GM21390 (cell line): ENCODE data around the gene RHOA.
"Not testable (repeated sequence)": the region's sequence is repeated elsewhere in the genome, so short reads cannot be mapped to it uniquely, and the experiment has no call there.

Experiments used
- ATAC-seq: cut with Tn5 transposase; IDR thresholded peaks from one replicate; pipeline ENCODE4 v1.9.1; 2021; ENCODE audit not compliant: unreplicated experiment

RHOA gene

DNA sequence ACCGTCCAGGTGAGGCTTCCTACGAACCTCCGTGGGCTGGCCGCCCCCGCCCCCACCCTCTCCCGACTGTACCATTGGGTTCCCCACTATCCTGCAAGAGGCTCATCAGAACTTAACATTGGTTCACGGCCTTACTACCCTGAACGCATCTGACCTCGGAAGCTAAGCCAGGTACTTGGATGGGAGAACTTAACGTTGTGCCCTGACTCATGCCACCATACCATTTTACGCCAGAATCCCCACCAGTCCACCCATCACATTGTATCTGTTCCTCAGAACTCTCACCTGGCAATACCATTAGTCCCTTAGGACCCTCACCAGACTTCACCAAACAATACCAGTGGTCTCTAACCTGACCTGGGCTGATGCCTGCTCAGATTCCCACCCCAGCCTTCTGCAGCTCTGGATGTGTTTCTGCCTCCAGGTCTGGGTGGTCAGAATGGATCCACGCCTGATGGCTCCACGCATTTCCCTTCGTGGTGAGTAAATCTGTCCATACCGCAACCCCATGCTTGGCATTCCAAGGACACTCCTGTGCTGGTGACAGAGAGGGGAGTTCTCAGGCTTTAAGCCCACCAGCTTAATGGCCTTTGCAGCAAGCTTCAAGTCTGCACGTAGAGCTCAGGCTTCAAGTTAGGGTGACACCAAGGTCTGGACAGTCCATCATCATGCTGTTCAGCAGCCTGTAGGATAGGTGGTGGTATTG is 1.0 kb upstream of the RHOA start:
- ATAC-seq = no peak

DNA sequence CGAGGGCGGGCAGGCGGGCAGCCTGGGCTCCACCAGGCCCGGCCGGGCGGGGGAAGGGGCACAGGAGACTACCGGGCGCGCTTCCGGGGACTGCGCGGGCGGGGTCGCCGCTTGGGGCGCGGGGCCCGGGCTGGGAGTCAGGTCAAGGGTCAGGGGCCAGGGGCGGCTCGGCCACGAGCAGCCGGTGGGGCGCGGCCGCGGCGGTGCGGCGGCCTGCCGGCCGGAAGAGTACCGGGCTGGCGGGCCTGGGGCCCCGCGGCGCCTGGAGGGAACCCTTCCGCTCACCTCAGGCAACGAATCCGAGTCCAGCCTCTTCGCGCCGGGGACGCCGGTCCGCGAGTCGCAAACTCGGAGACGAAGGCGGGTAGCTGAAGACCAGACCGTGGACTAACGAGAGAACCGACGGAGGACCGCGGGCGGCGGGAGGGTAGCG is 225 bp downstream of the RHOA start:
- peak; percentile 29 for ATAC-seq

DNA sequence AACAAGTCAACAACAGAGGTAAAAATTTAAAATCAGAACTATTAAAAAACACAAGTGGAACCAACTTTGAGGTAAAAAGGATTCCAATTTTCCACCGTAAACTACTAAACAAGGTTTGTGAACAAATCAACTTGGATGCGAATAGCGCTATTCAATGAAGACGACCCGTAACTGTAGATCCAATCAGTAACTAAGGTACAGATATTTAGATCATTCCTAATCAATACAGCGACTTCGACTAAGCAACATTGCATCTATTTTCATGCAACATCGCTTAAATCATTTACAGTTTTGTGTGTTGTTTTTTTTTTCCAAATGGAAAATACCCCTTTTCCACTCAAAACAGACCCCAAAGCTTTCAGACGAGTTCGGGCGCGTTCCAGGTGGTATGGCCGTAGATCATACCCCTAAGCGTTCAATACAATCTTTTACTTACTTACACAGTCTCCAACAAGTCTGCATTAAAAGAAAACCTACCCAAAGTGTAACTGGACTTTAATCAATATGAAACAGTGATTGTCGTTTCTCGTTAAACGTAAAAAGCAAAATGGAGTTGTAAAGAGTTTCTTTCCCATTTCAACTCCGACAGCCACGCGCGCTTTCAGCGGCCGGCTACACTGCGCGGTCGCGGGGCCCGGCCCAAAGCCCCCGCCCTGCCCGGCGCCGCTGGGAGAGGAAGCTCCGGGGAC is 786 bp downstream of the RHOA start:
- no peak for ATAC-seq

DNA sequence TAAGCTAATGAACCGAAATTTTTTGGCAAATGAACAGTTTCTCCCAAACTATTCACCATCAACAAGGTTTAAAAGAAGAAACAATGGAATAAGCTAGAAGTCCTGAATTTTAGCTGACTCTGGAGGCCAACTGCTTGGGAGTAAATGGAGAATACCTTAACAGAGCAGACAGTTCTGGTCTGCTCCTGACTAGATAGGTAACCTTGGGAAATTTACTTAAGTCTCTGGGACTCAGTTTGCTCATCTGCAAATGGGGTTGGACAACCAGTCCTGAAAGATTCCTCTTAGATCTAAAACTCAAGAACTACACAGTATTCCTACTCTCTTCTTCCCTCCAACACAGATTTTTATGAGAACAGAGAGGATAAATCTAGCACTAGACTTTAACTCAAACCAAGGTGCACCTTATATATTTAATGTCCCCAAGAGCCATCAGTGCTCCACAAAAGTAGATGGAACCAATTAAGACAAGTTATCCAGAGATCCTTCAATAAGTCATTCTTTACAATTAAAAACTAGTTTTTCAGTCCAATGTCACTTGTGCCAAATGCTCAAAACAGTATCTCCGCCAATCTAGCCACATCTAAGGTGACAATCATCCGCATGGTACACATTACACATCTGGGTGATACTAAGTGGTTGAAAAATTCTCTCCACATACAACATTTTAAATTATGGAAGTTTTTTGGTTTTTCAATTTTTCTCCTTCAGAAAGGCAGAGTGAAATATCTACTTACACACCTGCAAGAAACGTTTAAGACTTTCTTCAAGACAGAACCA is 1.5 kb downstream of the RHOA start:
- ATAC-seq = no peak

DNA sequence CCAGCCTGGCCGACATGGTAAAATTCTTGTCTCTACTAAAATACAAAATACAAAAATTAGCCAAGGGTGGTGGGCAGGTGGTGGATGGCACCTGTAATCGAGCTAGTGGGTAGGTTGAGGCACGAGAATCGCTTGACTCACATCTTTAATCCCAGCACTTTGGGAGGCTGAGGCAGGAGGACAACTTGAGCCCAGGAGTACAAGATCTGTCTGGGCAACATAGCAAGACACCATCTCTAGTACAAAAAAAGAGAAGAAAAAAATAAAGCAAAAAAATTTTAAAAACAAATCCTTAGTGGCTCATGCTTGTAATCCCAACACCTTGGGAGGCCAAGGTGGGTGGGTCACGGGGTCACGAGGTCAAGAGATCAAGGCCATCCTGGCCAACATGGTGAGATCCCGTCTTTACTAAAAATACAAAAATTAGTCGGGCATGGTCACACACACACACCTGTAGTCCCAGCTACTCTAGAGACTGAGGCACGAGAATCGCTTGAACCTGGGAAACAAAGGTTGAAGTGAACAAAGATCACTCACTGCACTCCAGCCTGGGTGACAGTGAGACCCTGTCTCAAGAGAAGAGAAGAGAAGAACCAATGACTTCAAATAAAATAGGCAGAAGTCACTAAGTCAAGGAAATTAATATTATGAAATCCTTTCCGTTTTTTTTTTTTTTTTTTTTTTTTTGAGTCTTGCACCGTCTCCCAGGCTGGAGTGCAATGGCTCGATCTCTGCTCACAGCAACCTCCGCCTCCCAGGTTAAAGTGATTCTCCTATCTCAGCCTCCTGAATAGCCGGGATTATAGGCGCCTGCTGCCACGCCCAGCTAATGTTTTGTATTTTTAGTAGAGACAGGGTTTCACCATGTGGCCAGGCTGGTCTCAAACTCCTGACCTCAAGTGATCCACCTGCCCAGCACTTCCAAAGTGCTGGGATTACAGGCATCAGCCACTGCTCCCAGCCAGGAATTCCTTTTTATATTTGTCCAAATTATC is 4.9 kb downstream of the RHOA start:
- no peak for ATAC-seq

DNA sequence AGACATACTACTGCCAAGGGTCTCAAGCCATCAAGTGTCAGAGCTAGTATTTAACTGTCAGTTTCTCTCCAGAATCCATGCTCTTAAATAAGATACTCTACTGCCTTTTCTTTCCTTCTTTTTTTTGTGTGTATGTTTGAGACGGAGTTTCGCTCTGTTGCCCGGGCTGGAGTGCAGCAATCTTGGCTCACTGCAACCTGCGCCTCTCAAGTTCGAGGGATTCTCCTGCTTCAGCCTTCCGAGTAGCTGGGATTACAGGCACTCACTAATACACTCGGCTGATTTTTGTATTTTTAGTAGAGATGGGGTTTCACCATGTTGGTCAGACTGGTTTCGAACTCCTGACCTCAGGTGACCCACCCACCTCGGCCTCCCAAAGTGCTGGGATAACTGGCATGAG is 6.2 kb downstream of the RHOA start:
- ATAC-seq = not testable (repeated sequence)

DNA sequence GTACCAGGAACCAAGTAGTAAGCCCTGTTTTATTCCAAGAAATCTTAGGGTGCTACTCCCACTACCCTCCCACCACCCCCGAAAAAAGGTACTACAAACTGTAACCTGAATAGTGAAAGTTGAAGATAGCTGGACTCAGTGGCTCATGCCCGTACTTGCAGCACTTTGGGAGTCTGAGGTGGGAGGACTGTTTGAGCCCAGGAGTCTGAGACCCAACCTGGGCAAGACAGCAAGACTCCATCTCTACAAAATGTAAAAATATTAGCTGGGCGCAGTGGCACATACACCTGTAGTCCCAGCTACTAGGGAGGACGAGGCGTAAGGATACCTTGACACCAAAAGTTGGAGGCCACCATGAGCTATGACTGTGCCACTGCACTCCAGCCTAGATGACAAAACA is 7.9 kb downstream of the RHOA start:
- ATAC-seq = no peak

DNA sequence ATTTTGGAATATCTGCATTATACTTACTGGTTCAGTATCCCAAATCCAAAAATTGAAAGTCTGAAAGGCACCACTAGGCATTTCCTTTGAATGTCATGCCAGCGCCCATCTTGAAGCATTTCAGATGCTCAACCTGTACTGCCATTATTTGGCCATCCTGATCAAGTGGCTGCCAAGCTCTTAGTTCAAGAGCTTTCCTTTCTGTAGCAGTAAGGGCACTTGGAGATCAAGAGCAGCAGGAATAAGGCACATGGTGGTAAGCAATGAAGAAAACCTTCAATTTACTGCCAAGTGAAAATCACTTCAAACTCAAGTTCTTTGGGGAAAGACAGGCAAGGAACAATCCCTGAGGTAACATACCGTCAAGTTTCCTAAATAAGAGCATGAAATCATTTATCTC is 10.0 kb downstream of the RHOA start:
- ATAC-seq = no peak

DNA sequence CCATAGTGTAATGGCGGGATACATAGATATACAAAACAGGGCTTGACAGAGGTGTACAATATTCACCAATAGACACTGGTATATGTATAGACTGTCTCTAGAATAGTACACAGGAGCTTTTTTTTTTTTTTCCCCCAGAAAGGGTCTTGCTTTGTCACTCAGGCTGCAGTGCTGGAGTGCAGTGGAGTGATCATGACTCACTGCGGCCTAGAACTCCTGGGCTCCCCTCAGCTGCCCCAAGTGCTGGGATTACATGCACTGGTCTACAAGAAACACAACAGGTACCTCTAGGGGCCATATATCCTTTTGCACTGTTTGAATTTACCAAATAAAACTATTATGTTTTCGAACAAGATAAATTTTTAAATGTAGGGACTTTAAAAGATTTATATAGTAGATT is 12.3 kb downstream of the RHOA start:
- no peak for ATAC-seq

DNA sequence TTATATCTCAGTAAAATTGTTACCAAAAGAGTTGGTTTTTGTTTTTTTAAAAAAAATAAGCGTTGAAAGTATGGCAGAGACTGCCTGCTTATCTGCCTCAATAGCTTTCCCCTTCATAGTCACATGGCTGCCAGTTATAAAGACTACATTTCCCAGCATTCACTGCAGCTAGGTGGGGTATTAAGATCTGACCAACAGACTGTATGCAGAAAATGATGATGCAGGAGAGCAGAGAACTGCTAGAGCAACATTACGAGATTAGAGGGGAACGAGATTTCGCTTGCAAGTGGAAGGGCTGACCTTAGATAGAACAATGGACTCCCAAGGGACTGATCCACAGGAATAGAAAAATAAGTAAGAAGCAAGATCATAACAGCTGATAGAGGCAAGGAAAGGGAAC is 14.3 kb downstream of the RHOA start:
- no peak for ATAC-seq

DNA sequence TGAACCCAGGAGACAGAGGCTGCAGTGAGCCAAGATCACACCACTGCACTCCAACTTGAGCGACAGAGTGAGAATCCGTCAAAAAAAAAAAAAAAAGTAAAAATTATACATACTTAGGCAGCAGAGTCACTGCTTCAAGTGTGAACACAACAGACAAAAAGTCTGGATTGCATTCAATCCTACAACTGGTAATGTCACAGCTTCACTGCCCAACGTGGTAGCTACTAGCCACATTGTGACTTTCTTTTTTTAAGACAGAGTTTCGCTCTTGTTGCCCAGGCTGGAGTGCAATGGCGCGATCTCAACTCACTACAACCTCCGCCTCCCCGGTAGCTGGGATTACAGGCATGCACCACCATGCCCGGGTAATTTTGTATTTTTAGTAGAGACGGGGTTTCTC is 20.5 kb downstream of the RHOA start:
- not testable (repeated sequence) for ATAC-seq

DNA sequence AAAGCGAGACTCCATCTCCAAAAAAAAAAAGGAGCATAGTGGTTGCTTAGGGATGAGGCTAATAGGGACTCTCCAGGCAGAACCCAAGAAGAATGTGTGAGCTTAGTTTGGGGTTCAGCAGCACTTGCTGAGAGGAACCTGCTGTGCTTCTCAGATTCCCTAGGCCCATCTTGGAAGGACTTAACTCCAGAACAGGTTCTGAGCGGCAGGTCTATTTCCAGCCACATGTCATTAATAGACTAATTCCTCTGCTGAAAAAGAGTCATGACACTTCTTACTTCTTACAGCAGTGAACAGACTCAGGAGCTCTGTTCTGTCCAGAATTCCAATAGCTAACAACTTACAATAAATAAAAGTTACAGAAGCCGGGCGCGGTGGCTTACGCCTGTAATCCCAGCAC is 22.5 kb downstream of the RHOA start:
- no peak for ATAC-seq

DNA sequence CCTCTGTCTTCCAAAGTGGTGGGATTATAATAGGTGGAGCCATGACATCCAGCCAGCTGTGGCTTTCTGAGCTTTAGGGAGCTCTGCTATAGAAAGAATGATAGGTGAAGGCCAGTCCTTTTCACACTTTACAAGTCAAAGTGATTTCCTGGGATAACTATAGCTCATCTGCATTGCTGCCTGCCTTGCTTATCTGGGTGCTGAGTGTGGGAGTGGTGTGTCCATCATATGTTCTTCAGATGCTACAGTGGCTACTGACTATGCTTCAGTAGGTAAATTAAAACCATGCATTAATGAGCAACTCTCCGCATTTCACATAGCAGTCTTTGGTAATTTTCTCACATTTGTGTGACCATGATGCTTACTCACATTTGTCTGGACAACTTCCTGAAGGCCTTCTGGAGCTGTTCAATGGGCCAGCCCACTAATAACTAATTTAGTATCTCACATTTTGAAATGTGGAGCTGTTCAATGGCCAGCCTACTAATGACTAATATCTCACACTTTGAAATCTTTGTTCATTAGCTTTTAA is 23.4 kb downstream of the RHOA start:
- no peak for ATAC-seq

DNA sequence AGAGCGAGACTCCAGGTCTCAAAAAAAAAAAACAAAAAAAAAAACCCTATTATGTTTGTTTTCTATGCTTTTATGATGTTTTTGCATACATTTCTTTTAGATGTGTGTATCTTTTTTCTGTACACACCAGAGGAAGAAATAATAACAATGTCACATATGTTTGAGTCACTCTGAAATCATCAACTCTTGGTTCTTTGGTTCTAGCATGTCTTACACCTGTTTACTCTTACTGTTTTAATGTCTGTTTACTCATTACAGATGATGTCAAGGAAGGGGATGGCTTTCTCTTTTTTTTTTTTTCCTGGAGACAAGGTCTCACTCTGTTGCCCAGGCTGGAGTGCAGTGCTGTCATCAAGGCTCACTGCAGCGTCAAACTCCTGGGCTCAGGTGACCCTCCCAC is 24.1 kb downstream of the RHOA start:
- ATAC-seq = no peak

DNA sequence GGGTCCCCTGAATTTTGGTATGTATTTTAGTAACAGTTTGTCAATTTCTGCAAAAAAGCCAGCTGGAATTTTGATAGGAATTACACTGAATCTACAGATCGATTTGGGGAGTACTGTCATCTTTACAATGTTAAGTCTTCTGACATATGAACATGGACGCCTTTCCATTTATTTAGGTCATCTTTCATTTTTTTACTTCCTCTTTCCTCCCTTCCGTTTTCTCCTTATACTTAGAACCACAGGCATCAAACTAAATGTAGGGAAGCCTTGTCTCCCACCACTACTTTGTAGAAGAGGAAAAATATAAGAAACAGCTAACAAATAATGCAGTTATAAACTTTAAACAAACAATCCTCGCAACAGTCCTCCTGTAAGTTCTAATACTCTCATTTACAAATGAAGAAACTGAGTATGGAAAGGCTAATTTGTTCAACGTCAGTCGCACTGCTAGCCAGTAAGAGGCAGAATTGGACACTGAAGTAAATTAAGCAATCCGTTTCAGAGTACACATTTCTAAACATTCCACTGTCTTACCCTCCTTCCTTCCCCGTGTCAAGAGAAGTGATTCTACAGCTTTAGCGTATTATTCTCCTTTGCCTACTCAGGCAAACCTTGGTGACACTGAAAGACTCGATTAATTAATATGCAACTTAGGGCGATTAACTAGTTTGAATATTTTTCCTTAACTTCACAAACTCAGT is 25.6 kb downstream of the RHOA start:
- ATAC-seq = no peak

DNA sequence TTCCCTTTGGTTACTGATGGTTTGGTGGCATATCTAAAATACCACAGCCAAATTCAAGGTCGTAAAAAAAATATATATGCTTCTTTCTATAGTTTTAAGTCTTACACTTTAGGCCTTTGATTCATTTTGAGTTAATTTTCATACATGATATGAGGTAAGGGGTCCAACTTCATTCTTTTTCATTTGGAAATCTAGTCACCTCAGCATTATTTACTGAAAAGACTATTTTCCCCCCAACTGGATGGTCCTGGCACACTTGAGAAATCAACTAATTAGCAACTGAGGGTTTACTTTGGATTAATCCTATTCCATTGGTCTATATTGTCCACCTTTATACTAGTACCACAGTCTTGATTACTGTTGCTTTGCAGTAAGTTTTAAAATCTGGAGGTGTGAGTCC is 26.2 kb downstream of the RHOA start:
- no peak for ATAC-seq

DNA sequence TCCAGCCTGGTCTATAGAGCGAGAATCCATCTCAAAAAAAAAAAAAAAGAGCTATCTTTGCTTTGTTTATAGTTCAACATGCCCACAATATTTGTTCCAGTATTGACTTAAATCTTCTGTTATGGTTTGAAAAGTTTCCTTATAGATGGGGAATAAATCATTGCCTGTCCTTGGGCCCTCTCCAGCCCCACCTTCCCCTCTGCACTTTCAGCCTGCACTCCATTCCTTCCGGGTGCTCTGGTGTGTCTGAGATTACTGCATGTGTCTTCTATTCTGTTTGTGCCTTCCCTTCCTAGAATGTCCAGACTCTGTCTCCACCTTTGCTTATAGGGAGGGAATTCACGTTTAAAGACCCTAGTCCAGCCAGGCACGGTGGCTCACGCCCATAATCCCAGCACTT is 28.4 kb downstream of the RHOA start:
- ATAC-seq = no peak

DNA sequence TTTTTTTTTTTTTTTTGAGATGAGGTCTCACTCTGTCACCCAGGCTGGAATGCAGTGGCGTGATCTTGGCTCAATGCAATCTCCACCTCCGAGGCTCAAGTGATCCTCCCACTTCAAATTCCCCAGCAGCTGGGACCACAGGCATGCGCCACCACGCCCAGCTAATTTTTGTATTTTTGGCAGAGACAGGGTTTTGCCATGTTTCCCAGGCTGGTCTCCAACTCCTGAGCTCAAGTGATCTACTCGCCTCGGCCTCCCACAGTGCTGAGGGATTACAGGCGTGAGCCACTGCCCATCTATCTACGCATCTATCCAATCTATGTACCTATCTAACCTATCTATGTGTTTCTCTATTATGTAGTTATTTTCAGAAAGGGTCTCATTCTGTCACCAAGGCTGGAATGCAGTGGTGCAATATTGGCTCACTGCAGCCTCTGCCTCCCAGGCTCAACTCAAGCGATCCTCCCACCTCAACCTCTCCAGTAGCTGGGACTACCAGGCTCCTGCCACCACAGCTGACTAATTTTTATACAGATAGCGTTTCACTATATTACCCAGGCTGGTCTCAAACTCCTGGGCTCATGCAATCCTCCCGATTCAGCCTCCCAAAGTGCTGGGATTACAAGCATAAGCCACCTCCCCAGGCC is 33.4 kb downstream of the RHOA start:
- ATAC-seq = no peak

DNA sequence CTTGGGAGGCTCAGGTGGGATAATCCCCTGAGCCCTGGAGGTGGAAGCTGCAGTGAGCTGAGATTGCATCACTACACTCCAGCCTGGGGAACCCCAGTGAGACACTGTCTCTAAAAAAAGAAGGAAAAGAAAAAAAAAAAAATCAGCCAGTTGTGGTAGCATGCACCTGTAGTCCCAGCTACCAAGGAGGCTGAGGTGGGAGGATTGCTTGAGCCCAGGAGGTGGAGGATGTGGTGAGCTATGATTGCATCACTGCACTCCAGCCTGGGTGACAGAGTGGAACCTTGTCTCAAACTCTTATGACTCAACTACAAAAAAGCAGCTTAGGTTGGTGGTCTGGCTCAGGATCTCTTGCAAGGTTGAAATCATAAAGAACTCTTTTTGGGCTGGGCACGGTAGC is 34.3 kb downstream of the RHOA start:
- no peak for ATAC-seq

DNA sequence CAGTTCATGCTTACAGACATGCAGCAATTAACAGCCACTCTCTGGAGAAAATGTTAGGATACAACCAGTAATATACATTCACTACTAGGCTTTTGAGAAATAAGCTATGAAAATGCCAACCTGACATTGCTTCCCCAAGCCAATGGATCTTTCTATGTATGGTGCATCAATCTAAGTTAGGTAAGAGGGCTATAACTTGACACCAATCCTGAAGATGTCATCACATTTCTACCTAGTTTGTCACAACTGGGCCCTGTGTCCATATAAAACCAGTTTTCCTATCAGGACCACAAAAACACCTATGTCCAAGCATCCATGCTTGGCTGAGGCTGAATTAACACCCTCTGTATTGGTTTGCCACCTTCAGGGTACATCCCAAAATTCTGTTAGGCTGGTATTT is 39.8 kb downstream of the RHOA start:
- no peak for ATAC-seq
